ENCODE measurements around the gene ZC3H8.
"Not testable (repeated sequence)": the region's sequence is repeated elsewhere in the genome, so short reads cannot be mapped to it uniquely, and the experiment has no call there.

The ZC3H8 gene

DNA sequence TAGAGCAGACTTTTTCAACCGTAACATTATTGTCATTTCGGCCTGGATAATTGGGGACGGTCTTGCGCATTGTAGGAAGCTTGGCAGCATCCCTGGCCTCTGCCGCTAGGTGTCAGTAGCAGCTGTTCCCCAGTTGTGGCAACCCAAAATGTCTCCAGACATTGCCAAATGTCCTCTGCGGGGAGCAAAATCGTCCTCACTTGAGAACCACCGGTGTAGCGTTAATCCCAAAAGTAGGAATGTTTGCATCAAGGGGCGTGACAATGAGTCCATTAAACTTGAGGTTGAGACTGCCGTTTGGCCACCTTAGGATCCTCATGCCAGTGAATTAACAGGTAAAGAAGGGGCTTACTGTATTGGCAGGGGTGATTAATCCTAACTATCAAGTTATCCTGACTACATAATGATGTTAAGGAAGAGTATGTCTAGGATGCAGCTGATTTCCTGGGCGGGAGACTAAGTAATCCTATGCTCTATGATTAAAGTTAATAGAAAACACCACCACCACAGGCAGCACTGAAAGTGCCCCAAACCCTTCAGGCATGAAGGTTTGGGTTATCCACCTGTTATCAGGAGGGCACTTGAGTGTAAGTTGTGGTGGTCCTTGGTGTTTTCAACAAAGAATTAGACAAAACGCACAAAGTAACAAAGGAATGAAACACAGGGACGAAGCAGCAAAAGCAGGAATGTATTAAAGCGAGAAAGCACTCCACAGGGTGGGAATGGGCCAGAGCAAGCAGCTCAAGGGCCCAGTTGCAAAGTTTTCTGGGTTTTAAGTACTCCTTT lies 4.9 kb upstream of the ZC3H8 start:
- DNase-seq (ENCODE audit: low spot score): peak; percentile 86

GRCh38 chr2:112257575-112257974 lies 2.7 kb upstream of the ZC3H8 start:
- DNase-seq (ENCODE audit: low spot score): no peak

GRCh38 chr2:112256654-112257053 lies 1.8 kb upstream of the ZC3H8 start:
- no peak for DNase-seq (ENCODE audit: low spot score)

DNA sequence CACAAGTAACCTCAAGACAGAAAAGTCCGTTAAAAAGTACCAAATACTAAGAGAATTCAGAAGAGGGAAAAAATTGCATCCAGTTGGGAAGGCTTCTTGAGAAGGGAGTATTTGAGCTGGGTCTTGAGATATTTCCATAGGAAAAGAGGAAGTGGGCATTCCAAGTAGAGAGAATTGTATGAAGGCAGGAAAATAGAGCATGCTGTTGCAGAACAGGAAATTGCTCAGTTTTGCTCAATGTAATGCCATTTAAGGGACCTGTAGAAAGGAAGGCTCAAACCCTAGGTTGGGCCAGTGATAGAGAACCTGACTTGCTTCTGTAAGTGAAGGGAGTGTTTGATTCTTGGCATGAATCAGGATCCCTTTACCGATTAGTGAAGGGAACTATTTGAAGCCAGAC lies 1.0 kb upstream of the ZC3H8 start:
- no peak for DNase-seq (ENCODE audit: low spot score)

GRCh38 chr2:112253261-112253815 lies 1.5 kb downstream of the ZC3H8 start:
- DNase-seq (ENCODE audit: low spot score): no peak

DNA sequence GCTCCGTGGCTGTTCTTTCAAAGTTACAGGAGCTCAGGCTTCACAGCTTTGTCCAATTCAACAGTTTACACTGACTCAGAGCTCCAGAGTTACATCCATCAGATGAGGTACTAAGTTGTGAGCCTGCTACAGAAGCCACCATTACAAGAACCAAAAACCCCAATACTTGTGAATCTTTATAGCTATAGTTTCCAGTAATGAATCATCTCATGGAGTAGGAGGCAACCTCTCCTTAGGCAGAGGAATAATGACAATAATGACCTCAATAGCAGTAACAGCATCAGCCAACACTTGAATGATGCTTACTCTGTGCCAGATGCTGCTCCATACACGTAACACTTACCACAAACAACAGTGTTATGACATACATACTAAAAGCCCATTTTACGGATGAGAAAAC lies 3.6 kb downstream of the ZC3H8 start:
- no peak for DNase-seq (ENCODE audit: low spot score)

GRCh38 chr2:112244854-112245253 lies 10.0 kb downstream of the ZC3H8 start:
- DNase-seq (ENCODE audit: low spot score): peak; percentile 20

- no peak for DNase-seq (ENCODE audit: low spot score)
Measured at GRCh38 chr2:112243233-112243632, 11.6 kb downstream of the ZC3H8 start.

GRCh38 chr2:112242384-112242783 lies 12.5 kb downstream of the ZC3H8 start:
- DNase-seq (ENCODE audit: low spot score): no peak

DNA sequence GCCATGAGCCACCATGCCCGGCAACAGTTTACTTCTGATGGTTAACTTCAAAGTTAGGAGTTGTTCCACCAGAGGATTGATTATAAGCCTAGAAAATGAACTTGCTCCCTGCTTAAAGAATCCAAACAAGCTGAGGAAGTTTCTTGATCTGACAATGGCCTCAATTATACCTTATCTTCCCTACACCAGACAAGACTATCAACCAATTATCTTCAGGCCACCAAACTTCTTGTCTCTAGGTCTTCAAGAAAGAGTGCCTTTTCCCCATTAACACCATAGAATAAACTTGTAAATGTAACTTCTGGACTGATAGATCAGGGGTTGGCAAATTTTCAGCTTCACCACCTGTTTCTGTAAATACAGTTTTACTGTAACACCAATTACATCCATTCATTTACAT lies 15.0 kb downstream of the ZC3H8 start:
- no peak for DNase-seq (ENCODE audit: low spot score)

- no peak for DNase-seq (ENCODE audit: low spot score)
Measured at GRCh38 chr2:112230371-112230770, 24.5 kb downstream of the ZC3H8 start.

DNA sequence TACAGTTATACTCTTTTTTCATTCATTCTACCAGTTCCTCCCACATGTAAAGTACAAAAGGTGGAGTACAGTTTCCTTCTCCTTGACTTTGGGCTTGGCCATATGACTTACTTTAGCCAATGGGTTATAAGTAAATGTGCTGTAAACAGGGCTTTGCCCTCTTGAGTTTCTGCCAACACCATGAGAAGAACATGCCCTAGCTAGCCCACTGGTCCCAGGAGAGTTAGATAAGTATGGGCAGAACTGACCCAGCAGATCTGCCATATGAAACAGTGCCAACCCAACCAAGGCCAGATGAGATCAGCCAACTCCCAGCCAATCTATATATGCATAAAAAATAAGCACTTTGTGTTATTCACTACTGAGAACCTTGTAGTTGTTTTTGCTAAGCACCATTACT lies 25.5 kb downstream of the ZC3H8 start:
- no peak for DNase-seq (ENCODE audit: low spot score)

GRCh38 chr2:112220831-112221230 lies 34.0 kb downstream of the ZC3H8 start:
- no peak for DNase-seq (ENCODE audit: low spot score)

GRCh38 chr2:112220186-112220585 lies 34.7 kb downstream of the ZC3H8 start:
- no peak for DNase-seq (ENCODE audit: low spot score)

DNA sequence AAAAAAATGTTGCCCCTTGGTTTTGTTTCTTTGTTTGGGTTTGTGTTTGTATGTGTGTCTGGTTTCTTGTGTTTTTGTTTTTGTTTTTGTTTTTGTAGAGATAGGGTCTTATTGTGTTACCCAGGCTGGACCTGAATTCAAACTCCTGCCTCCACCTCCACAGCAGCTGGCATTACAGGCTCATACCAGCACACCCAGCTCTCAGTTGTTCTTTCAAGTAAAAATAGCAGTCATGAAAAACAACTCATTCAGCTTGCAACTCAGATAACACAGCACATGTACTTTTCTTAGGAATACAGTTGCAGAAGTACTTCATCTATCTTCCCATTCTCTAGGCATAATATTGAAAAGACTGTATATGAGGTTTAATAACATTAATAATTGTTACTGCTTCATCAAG lies 37.0 kb downstream of the ZC3H8 start:
- no peak for DNase-seq (ENCODE audit: low spot score)

GRCh38 chr2:112216167-112216566 lies 38.7 kb downstream of the ZC3H8 start:
- DNase-seq (ENCODE audit: low spot score): no peak

DNA sequence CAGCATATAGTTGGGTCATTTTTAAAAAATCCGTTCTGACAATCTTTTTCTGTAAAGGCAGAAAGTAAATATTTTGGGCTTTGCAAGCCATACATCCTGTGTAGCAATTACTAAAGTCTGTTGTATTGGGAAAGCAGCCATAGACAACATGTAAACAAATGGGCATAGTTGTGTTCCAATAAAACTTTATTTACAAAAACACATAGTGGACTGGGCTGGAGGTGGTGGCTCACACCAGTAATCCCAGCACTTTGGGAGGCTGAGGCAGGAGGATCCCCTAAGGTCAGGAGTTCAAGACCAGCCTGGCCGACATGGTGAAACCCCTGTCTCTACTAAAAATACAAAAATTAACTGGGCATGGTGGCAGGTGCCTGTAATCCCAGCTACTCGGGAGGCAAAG lies 46.9 kb downstream of the ZC3H8 start:
- DNase-seq (ENCODE audit: low spot score): not testable (repeated sequence)

DNA sequence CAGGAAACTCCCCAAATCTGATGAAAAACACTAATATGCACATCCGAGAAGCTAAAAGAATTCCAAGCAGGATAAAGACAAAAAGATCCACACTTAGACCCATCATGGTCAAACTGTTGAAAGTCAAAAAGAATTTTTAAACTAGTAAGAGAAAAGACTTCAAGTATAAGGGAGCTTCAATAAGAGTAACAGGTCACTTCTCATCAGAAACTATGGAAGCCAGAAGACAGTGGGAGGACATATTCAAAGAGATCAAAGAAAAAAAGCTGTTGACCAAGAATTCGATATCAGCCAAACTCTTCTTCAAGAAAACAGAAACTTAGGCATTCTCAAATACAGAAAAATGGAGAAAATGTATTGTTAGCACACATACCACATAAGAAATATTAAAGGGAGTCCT lies 50.4 kb downstream of the ZC3H8 start:
- DNase-seq (ENCODE audit: low spot score): no peak

DNA sequence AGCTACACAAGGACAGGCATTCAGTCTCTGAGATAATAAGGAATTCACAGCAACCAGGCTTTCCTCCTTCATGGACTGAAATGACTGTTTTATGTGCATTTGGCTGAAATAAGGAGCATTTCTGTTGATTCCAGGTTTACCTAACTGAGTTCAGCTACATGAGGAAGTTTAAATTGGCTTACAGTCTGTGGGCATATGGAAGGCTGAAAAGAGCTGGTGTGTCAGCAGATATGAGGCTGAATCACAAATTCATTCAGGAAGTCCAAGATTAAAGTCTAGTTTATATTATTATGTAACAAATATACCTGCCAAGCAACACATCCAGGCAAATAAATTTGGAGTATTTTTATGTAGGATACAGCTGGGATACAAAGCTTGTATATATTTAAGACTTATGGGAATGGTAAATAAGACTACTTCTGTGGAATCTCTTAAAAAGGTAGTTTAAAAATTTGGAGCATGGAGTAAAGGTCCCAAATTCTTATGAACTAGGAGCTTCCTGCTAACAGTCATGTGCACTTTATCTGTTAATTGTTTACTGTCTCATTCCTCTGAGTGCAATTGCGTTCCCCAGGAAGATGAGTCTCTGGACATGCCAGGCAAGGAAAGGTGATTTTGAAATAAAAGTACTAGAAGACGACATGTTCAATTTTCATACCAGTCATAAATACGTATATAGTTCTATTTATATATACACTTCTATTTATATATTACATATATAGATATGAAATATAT lies 53.0 kb downstream of the ZC3H8 start:
- DNase-seq (ENCODE audit: low spot score): no peak

DNA sequence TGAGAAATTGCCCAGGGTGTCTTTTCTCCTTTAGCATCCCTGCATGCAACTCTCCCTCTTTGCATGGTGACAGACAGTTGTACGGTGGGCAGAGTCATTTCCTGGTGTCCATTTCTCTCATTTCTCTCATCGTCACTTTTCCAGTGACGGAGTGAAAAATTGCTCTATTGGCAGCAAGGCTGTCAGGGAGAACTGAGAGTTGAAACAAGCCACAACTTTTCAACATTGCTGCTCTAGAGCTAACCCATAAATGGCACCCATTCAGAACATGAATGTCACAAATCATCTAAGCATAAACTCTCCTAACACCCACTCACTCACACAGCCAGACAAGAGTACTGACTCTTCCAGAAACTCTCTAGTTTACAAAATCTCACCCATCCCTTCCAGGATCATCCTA lies 55.7 kb downstream of the ZC3H8 start:
- DNase-seq (ENCODE audit: low spot score): no peak

DNA sequence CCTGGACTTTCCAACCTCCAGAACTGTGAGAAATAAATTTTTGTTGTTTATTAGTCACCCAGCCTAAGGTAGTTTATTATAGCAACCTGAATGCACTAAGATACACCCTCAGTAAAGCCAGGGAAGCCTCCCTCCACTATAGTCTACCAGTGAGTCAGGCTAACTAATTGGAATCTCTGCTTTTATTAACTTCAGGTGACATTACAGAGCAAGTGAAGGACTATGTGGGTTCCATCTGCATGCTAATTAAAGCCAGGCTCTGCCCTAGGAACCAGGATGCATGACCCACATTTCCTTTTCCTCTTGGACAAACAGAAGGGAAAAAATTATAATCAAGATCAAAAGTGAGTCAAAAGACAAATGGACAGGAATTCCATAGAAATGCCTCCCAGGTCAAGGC lies 56.1 kb downstream of the ZC3H8 start:
- DNase-seq (ENCODE audit: low spot score): no peak

DNA sequence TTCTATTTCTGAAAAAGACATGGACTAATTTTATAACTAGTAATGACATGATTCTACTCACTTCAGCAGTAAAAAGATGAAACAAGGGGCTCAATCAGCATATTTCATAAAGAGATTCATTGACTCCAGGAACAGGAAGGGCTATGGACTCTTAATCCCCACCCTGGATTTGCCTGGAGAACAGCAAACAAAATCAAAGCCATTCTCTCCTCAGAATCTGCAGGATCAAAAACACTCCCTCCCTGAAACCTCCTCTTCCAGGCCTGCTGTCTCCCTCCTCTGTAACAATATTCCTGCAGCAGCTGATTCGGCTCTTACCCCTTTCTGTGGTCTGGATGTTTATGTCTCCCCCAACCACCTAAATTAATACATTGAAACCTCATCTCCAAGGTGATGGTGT lies 57.0 kb downstream of the ZC3H8 start:
- DNase-seq (ENCODE audit: low spot score): no peak

DNA sequence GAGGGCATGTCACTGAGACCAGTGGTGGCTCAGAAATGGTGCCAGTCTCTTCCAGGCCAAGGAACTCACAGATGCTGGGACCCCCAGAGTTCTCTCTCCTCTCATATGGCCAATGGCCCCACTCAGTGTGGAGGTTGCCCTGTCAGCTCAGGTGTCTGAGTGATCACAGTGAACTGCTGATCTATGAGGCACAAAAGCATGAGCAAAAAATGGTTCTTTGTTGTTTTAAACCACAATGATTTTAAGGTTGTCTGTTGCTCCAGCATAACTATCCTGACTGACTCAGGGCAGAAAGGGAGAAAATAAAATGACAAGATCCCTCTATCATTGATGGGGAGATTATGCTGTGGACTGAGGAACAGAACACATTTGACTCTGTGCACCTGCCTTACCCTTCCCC lies 58.9 kb downstream of the ZC3H8 start:
- no peak for DNase-seq (ENCODE audit: low spot score)
